Stimulated activated CD8-positive, alpha-beta memory T cell treated with anti-CD3 and anti-CD28 coated beads, Interleukin-4, amount 100 ng/mL, for 24 hours (primary cell): ENCODE data around the gene ABCB8.
A peak's percentile ranks its signal among the peaks of the same experiment; 100 is the strongest.

ENCODE experiments used
- DNase-seq: peaks from one replicate; pipeline ENCODE4 v3.0.0-alpha.2; 2020; ENCODE audit warnings: low read depth

Gene ABCB8

DNA sequence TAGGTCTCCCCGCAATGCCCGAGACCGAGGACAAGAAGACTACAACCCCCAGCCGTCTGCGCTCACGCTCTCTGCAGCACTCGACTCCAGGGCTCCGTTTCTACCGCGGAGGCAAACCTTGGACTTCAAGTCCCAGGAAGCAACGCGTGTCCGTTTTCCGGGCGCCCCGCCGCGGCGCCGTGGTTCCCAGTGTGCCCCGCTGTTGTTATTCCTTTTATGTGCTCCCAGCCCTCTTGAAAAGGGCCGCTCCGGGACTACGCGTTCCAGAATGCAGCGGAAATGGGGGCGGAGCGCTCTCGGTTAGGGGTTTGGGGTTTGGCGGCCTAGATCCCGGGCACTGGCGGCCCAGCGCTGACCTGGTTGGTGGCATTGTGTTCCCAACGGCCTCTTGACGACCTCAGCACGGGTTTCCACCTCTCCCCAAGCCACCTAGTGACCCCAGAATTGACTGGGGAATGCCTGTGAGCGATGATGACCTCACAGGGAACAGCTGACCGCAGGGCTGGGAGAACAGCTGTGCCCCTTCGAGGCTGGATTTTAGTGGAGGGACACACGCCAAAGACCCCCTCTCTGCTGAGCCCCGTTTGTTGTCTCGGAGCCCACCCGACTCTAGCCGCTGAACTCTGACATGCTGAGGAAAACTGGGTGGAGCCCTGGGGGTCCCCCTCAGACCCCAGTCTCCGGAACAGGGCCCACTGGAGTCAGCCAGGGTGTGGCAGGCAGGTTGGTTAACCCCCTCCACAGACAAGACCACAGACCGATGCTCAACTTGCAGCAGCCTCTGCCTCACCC is 29.9 kb downstream of the ABCB8 start:
- DNase-seq: peak; percentile 93

DNA sequence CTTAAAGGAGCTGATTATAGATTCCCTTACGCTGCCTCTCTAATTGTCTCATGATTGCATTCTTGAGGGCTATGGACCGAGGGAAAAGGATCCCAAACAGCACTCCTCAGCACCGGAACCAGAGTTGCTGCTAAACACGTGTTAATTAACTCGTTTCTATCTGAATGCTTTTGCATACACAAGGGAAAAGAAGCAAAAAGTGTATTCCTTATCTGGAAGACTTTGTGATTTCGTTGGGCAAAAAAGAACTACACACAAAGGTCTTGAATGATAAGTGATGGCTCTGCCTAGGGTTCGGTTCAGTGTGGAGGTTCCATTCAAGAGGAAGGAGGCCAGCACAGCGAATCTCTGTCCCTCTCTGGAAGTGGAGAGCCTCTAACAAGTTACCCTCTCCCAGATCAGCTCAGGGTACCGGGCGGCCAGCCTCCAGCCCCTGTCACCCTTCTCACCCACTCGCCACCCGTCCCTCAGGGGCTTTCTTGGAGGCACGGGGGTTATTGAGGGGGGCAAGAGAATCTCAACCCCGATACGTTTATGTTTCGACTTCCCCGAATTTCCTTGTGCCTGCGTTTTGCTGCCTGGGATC is 30.6 kb downstream of the ABCB8 start:
- no peak for DNase-seq

GRCh38 chr7:151059367-151060112 is 31.3 kb downstream of the ABCB8 start, which contains the start of gene SLC4A2:
Gene SLC4A2 (plus strand): TSS chr7:151059589. CDS start chr7:151061988, 2,399 bp downstream.
- peak; percentile 61 for DNase-seq

DNA sequence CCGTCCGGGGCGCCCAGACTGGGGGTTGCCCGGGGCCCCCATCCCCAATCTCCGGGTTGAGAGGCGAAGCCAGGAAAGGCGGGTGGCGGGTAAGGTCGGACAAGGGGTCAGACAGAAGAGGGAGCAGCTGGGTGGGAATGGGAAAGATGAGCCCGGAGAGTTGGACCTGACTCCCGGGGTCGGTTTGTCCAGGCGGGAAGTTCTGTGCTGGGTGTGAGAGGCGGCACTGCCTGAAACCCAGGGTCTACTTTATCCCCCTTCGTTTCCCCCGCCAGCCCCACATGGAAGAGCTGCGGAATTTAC is 31.8 kb downstream of the ABCB8 start:
- no peak for DNase-seq

DNA sequence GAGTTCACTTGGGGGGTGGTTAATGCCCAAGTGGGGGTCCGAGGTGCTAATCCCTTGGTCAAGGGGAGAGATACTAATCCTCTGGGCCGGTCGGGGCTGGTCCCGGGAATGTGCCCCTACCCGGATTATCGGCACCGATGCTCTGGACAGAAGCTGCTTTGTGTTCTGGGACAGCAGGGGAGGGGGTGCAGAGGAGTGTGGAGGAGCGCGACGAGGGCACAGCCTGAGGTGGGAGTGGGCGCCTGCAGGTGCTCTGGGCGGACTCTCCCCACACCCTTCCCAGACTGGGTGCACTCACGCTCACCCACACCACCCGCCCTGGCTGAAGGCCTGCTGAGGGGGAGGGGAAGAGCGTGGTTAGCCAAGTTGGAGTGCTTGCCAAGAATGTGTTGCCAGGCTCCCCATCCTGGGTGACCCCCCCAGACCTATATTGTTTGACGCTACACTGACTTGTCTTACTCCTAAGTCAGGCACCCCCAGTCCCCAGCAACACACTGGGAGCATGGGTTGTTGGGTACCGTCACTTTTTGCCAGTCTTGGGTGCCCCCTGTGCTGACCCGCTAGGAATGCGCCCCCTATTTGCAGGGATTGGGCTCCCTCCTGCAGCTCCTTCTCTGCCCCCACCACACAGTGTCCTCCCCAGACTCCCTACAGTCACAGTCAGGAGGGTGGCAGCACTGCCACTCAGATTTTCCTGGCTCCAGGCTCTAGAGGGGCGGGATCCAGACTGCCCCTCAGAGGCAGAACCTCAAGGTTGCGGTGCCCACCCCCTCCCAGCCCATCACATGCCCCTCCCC is 32.4 kb downstream of the ABCB8 start:
- no peak for DNase-seq

DNA sequence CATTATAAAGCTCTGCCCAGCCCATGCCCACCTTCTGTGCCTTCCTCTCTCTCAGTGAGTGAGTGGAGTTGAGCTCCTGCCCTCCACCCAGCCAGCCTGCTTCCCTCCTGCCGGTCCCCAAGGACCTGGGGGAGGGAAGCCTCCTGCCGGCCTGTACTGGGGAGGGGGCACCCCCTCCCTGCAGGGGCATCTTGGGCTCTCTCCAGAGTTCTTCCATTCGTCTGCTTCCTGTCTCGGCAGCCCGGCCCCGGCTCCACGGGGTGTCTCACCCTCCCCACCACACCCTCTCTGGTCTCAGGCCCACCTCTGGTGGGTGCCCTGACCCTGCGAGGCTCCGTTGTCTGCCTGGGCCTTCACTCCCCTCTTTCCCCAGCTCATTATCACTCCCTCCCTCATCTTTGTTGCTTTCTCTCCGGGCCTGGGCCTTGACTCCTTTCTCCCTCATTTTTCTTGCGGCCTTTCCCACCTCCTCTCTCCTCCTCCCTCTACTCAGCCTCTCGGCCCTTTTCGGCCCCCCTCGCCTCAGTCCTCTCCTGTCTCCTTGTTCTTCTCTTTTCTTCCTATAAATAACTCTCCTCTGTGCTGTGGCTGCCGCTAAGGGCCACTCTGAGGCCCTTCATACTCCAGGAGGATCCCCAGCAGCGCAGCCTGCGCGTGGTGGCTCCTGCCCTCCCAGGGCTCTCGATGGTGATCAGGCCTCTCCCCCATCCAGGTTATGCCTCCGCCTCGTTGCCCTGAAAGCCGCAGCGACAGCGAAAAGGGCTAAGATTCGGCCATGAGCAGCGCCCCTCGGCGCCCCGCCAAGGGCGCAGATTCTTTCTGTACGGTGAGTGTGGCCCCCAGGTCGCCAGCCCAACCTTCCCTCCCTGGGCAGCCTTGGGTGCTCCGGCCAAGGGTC is 33.2 kb downstream of the ABCB8 start:
- no peak for DNase-seq

DNA sequence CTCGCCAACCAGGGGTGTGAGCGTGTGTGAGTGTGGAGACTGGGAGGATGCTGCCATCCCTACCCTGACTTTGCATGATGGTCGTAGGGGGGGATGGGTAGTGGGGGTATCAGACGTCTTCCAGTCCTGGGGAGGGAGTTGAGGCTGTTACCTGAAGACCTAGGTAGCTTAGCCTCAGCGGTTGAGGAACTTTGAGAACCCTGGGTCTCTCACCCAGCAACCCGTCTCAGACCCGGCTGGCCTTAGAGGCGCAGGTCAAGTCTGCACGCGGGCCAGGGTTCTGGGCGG is 33.8 kb downstream of the ABCB8 start:
- DNase-seq: no peak

DNA sequence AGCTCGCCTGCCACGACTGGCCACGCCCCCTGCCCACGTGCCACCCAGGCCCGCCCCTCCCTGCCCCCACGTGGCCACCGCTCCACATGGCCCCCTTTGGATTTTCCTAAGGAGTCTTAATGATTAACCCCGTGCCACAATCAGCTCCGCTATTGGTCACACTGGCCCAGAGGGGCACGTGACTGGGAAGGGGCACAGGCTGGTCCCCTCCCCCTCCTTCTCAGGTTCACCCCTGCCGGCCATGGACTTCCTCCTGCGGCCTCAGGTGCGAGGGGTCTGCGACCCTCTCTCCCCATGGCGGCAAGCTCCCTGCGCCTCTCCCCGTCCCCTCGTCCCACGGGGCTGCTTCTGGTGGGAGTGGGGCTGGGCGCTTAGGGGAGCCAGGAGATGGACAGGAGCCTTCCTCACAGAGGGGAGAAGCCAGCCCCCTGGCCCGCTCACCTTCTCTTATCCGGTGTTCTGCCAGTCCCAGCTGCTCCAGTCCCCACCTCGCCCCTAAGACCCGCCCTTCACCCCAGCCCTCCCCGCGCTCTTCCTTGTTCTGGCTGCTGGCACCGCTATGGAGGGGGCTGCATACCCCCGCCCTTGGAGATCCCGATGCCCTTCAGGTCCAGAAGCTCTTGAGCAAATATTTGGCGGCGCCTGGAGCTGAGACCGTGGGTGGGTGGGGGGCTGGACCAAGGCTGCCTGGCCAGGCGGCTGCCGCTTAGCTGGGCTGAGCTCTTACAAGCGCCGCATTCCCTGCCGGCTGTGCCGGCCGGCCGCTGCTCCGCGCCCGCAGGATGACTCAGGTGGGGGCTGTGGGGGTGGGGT is 34.4 kb downstream of the ABCB8 start:
- no peak for DNase-seq

- no peak for DNase-seq
These were observed 34.9 kb downstream of the ABCB8 start for GRCh38 chr7:151063212-151063561.

DNA sequence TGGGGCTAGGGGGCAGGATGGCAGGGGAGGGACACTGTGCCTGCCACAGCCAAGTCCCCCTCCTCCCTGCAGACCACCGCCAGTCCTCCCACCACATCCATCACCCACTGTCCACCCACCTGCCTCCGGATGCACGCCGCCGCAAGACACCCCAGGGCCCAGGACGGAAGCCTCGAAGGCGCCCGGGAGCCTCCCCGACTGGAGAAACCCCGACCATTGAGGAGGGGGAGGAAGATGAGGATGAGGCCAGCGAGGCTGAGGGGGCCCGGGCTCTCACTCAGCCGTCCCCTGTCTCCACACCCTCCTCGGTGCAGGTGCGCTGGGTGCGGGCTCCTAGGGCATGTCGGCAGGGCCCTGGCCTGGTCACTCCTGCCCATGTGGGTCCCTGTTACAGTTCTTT is 36.2 kb downstream of the ABCB8 start:
- DNase-seq: no peak

DNA sequence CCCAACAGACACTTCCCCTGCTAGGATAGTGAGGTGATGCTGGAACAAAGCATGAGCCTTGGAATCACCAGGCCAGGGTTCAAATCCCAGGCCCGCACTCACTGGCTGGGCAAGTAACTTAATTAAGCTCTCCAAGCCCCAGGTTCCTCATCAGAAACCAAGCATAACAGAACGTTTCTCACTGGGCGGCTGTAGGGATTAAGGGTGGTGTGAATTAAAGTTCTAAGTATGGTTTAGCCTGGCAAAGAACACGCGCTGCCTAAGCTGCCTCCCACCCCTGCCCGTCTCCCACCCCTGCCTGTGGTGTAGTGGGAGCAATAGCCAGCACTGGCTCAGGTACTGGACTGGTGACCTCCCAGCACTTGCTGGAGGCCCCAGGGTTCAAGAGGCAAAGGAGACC is 36.7 kb downstream of the ABCB8 start:
- no peak for DNase-seq

- DNase-seq: no peak
These were observed 37.3 kb downstream of the ABCB8 start for GRCh38 chr7:151065516-151065915.

DNA sequence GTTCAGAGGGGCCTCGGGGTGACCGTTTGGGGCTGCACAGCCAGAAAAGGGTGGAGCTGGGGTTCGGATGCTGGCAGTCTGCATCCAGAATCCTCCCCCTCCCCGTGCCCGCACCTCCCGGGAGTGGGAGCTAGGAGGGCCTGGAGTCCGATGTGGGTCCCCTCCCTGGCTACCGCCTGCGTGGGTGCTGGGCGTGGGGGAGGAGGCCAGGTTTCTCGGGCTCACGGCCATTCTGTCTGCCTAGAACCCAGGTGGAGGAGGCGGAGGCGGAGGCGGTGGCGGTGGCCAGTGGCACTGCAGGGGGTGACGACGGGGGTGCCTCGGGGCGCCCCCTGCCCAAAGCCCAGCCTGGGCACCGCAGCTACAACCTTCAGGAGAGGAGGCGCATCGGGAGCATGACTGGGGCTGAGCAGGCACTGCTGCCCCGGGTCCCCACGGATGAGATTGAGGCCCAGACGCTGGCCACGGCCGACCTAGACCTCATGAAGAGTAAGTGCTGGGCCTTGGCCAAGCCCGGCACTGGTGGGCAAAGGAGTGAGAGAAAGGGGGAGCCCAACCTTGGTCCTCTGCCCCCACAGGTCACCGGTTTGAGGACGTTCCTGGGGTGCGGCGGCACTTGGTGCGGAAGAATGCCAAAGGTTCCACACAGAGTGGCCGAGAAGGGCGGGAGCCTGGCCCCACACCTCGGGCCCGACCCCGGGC is 38.2 kb downstream of the ABCB8 start:
- no peak for DNase-seq

DNA sequence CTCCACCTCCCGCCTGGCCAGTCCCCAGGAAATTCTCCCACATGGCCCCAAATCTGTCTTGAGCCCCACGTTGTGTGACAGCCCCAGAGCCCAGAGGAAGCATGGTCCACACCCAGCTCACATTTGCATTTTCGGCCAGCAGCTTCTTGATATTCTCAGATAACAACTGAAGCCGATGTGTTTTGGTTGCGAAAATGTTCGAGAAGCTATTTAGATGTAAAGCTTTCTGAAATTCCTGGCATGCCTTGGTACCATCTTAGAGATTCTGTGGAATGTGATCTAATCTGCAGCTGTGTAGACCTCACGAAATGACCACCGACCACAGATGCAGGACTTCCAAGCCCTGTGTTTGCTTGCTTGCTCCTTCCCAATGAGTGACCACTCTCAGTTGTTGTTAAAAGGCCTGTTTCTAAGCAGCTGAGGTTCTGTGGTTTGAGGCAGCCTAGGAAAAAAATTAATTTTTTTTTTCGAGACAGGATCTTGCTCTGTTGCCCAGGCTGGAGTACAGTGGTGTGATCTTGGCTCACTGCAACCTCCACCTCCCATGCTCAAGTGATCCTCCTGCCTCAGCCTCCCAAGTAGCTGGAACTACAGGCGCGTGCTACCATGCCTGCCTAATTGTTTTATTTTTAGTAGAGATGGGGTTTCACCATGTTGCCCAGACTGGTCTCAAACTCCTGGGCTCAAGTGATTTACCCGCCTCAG is 40.0 kb downstream of the ABCB8 start:
- DNase-seq: no peak

DNA sequence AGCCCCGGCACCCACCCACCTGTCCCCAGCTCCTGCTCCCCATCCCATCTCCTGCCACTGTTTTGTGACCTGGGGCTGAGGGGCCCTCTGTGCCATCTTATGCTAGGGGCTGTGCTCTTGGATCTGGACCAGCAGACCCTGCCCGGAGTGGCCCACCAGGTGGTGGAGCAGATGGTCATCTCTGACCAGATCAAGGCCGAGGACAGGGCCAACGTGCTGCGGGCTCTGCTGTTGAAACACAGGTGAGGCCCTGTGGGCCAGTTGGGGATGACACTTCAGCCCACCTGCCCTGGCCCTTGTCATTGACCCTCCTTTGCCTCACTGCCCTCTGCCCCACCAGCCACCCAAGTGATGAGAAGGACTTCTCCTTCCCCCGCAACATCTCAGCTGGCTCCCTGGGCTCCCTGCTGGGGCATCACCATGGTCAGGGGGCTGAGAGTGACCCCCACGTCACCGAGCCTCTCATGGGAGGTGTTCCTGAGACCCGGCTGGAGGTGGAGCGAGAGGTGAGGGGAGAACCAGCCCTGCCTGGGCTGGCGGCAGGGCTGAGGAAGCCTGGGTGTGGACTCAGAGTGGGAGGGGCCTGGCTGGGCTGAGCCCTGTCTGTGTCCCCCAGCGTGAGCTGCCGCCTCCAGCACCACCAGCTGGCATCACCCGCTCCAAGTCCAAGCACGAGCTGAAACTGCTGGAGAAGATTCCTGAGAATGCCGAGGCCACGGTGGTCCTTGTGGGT is 41.8 kb downstream of the ABCB8 start:
- no peak for DNase-seq

DNA sequence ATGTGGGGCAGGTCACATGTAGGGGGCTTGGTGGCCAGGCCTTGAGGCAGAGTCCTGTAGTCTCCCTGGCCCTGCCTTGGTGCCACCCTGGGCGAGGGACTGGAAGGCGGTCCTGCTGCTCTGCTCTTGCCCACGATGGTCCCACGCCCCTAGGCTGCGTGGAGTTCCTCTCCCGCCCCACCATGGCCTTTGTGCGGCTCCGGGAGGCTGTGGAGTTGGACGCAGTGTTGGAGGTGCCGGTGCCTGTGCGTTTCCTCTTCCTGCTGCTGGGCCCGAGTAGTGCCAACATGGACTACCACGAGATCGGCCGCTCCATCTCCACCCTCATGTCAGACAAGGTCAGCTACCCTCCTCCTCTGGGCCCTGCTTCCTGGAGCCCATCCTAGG is 42.3 kb downstream of the ABCB8 start:
- no peak for DNase-seq

DNA sequence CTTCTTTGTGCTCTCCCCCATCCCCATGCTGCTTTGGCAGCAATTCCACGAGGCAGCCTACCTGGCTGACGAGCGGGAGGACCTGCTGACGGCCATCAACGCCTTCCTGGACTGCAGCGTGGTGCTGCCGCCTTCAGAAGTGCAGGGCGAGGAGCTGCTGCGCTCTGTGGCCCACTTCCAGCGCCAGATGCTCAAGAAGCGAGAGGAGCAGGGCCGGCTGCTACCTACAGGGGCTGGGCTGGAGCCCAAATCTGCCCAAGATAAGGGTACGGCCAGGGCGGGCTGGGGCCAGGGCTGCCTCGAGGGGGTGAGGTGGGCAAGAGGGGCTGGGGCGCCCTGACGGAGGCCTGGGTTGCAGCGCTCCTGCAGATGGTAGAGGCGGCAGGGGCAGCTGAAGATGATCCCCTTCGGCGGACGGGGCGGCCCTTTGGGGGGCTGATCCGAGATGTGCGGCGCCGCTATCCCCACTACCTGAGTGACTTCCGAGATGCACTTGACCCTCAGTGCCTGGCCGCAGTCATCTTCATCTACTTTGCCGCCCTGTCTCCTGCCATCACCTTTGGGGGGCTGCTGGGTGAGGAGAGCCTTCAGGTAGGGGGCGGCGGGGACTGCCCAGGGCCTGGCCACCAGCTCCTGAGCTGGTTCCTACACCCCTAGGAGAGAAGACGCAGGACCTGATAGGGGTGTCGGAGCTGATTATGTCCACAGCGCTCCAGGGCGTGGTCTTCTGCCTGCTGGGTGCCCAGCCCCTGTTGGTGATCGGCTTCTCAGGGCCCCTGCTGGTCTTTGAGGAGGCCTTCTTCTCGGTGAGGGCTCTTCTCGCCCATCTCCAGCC is 43.0 kb downstream of the ABCB8 start:
- DNase-seq: no peak

GRCh38 chr7:151073990-151074389 is 45.7 kb downstream of the ABCB8 start:
- DNase-seq: no peak
